ENCODE data around the gene FMNL3.
"Not testable (repeated sequence)": the region's sequence is repeated elsewhere in the genome, so short reads cannot be mapped to it uniquely, and the experiment has no call there.

- TF ChIP-seq JUND (CRISPR knock-in tag; IDR thresholded peaks at IDR 0.05); ZNF251 (CRISPR knock-in tag; IDR thresholded peaks at IDR 0.05); CHD4 (IDR thresholded peaks at IDR 0.05; ENCODE audit: borderline replicate concordance, low read length); CREM (IDR thresholded peaks at IDR 0.05); CREM (CRISPR knock-in tag; IDR thresholded peaks at IDR 0.05): not testable (repeated sequence)
These were observed 31.5 kb upstream of the FMNL3 start for GRCh38 chr12:49738721-49739120.
